Loucy (cell line): ENCODE measurements around the gene ANKRD55.

Source experiments
- H2AFZ ChIP-seq: fragments of 200-600 bp; sonication (generic); 2 replicates; pipeline ENCODE4 v1.6.0; 2016; ENCODE audit warnings: antibody characterized with exemption, mild to moderate bottlenecking, low read length, moderate library complexity
- H3F3A ChIP-seq: fragments of 200-600 bp; 2 replicates; pipeline ENCODE4 v1.6.0; 2016; ENCODE audit warnings: antibody characterized with exemption, low read depth, mild to moderate bottlenecking
- H3K27me3 ChIP-seq: fragments of 200-600 bp; sonication (generic); 2 replicates; pipeline ENCODE4 v1.6.1; 2014; ENCODE audit warnings: low read length, mild to moderate bottlenecking; ENCODE audit not compliant: insufficient read depth, poor library complexity, severe bottlenecking
- H3K36me3 ChIP-seq: fragments of 200-600 bp; sonication (generic); 2 replicates; pipeline ENCODE4 v1.6.1; 2016; ENCODE audit warnings: low read length; ENCODE audit not compliant: insufficient read depth
- H3K4me1 ChIP-seq: fragments of 200-600 bp; sonication (generic); 2 replicates; pipeline ENCODE4 v1.5.1; 2014; ENCODE audit warnings: low read length, mild to moderate bottlenecking; ENCODE audit not compliant: insufficient read depth, poor library complexity, severe bottlenecking
- H3K4me2 ChIP-seq: fragments of 200-600 bp; sonication (generic); 2 replicates; pipeline ENCODE4 v1.6.0; 2014; ENCODE audit warnings: antibody characterized with exemption, low read length, low read depth, mild to moderate bottlenecking; ENCODE audit not compliant: poor library complexity, severe bottlenecking
- H3K4me3 ChIP-seq: fragments of 200-600 bp; sonication (generic); 2 replicates; pipeline ENCODE4 v1.5.1; 2014; ENCODE audit warnings: low read length, mild to moderate bottlenecking, mixed read lengths; ENCODE audit not compliant: poor library complexity, severe bottlenecking
- H3K79me2 ChIP-seq: fragments of 200-600 bp; sonication (generic); 2 replicates; pipeline ENCODE4 v1.6.1; 2014; ENCODE audit warnings: low read length; ENCODE audit not compliant: insufficient read depth
- H3K9ac ChIP-seq: fragments of 200-600 bp; sonication (generic); 2 replicates; pipeline ENCODE4 v1.6.0; 2014; ENCODE audit warnings: mild to moderate bottlenecking, low read depth, low read length, moderate library complexity; ENCODE audit not compliant: poor library complexity, severe bottlenecking
- H3K9me2 ChIP-seq: fragments of 200-600 bp; sonication (generic); replicated peaks from 2 replicates; pipeline ENCODE4 v1.6.1; 2016; ENCODE audit warnings: low read depth, low read length, mixed read lengths
- H3K9me3 ChIP-seq: fragments of 200-600 bp; sonication (generic); 2 replicates; pipeline ENCODE4 v1.6.1; 2014; ENCODE audit warnings: mild to moderate bottlenecking, antibody characterized with exemption, low read length, low read depth; ENCODE audit not compliant: insufficient read depth
- H4K20me1 ChIP-seq: fragments of 200-600 bp; sonication (generic); 2 replicates; pipeline ENCODE4 v1.6.0; 2014; ENCODE audit warnings: antibody characterized with exemption, low read length, mild to moderate bottlenecking; ENCODE audit not compliant: insufficient read depth, poor library complexity, severe bottlenecking
- EZH2phosphoT487 ChIP-seq: fragments of 200-600 bp; IDR thresholded peaks from 2 replicates; pipeline ENCODE4 v1.6.1; 2018; ENCODE audit warnings: antibody characterized with exemption, mild to moderate bottlenecking, moderate library complexity, borderline replicate concordance
- TF ChIP-seq, protein P1 (sequence below): fragments of 200-600 bp; sonication (generic); conservative IDR thresholded peaks from 2 replicates; pipeline ENCODE4 v1.5.1; 2014; ENCODE audit warnings: mild to moderate bottlenecking, antibody characterized with exemption, low read length

The ANKRD55 gene

DNA sequence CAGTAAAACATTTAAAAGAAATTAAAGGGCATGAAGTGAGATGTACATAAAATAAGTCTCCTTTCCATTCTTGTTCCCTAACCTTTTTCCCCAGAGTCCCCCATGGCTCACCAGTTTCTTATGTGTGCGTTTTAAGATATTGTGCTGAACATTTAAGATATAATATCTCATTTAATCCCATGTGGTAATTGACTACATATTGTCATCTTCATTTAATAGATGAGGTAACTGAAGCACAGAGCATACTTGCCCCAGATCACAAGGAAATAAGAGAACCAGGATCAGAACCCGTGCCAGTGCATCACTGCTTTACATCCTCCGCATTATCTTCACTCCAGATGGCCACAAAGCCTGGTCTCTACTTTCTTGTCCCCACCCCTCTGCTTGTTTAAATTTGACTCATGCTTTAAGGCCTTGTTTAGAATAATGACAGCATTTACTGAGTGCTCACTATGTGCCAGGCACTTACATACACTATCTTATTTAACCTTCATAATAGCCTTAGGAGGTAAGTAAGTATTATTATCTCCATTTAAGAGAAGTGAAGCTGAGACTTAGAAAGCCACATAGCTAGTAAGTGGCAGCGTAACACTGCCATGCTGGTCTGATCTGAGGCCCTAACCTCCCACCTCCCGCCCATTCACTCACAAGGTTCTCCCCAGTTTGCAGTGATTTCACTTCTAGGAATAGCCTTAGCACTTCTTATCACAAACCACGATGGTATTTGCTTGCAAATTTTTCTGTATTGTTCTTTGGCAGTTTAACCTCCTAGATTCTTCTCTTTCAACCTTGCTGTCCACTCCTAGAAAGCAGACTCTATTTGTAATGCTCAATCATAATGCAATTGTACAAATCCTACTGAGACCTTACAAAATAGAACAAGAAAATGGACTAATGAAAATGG, 160.0 kb downstream of the ANKRD55 start:
- no peaks in the 10 kb centered on the region for H3K79me2 ChIP-seq
- no peaks in the 10 kb centered on the region for H3K9me3 ChIP-seq
- H3F3A ChIP-seq: no peaks in the 10 kb centered on the region
- no peaks in the 10 kb centered on the region for H3K4me1 ChIP-seq
- H3K9me2 ChIP-seq: no peaks in the 10 kb centered on the region
- no peak overlapping the region for H2AFZ ChIP-seq
- no peaks in the 10 kb centered on the region for H3K36me3 ChIP-seq
- no peak for TF ChIP-seq EZH2phosphoT487
- TF ChIP-seq, protein P1, sequence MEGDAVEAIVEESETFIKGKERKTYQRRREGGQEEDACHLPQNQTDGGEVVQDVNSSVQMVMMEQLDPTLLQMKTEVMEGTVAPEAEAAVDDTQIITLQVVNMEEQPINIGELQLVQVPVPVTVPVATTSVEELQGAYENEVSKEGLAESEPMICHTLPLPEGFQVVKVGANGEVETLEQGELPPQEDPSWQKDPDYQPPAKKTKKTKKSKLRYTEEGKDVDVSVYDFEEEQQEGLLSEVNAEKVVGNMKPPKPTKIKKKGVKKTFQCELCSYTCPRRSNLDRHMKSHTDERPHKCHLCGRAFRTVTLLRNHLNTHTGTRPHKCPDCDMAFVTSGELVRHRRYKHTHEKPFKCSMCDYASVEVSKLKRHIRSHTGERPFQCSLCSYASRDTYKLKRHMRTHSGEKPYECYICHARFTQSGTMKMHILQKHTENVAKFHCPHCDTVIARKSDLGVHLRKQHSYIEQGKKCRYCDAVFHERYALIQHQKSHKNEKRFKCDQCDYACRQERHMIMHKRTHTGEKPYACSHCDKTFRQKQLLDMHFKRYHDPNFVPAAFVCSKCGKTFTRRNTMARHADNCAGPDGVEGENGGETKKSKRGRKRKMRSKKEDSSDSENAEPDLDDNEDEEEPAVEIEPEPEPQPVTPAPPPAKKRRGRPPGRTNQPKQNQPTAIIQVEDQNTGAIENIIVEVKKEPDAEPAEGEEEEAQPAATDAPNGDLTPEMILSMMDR: no peak
- H3K27me3 ChIP-seq: no peaks in the 10 kb centered on the region
- H4K20me1 ChIP-seq: no peaks in the 10 kb centered on the region
- no peak overlapping the region for H3K9ac ChIP-seq
- no peak overlapping the region for H3K4me3 ChIP-seq
- no peak overlapping the region for H3K4me2 ChIP-seq

DNA sequence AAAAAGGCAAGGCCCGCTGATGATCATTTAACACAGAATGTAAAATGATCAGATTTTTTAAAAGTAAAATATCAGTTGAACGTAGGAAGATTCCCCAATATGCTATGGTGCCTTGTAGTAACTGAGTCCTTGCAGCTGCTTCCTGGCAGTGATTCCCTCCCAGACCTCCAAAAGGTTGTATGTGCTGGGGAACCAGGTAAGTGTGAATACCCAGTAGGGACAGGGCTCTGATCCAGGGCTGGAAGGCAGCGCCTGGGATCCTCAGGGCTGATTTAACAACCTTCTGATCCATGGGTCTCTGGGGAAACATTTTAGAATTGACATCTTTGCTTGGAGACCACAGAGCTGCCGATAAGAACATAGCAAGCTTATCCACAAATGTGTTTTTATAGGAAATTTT, 161.7 kb downstream of the ANKRD55 start:
- TF ChIP-seq, protein P1: no peak
- TF ChIP-seq EZH2phosphoT487: no peak
- Histone ChIP-seq H3K4me3 (no peak overlapping the region), H3K9me3 (no peaks in the 10 kb centered on the region), H4K20me1 (no peaks in the 10 kb centered on the region), H3K36me3 (no peaks in the 10 kb centered on the region), H2AFZ (no peak overlapping the region), H3K9me2 (no peaks in the 10 kb centered on the region), H3K9ac (no peak overlapping the region), H3K4me1 (no peaks in the 10 kb centered on the region), H3K4me2 (peak overlapping the region; percentile 13), H3F3A (no peaks in the 10 kb centered on the region), H3K27me3 (no peaks in the 10 kb centered on the region), H3K79me2 (no peaks in the 10 kb centered on the region)

DNA sequence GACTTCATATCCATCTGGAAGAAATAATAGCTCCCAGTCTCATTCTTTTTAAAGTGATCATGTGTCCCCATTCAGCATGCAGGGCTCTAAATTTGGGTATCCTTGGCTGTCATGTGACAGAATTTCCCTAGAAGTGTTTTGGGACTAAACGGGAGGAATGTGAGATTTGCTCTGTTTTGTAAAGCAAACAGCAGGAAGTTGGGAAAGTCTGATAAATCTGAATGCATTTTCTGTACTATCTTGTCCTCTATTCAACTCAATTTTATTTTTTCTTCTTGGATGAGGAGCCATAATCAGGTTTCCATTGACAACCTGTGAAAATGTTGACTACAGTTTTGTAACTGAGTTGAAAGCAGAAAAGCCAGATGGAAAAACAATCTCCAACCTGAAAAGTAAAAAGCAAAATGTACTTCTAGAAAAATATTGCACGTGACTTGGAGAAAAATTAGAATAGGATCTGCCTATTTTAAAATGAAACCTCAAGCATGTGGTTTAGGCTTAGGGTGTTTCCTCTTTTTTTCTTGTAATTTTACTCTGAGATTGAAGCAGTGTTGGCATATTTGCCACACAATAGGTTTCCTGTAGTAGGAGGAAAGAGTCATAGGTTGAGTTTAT, 162.2 kb downstream of the ANKRD55 start:
- H3K4me3 ChIP-seq: no peak overlapping the region
- no peaks in the 10 kb centered on the region for H3K27me3 ChIP-seq
- H3K9ac ChIP-seq: no peak overlapping the region
- H2AFZ ChIP-seq: no peak overlapping the region
- H4K20me1 ChIP-seq: no peaks in the 10 kb centered on the region
- H3K9me2 ChIP-seq: no peaks in the 10 kb centered on the region
- H3F3A ChIP-seq: no peaks in the 10 kb centered on the region
- no peak for TF ChIP-seq EZH2phosphoT487
- TF ChIP-seq, protein P1: no peak
- H3K4me2 ChIP-seq: peak overlapping the region; percentile 13
- H3K79me2 ChIP-seq: no peaks in the 10 kb centered on the region
- H3K4me1 ChIP-seq: no peaks in the 10 kb centered on the region
- no peaks in the 10 kb centered on the region for H3K9me3 ChIP-seq
- H3K36me3 ChIP-seq: no peaks in the 10 kb centered on the region
